ENCODE measurements around the gene SNX15.

Gene SNX15

GRCh38 chr11:65058012-65058411, 30.8 kb downstream of the SNX15 start:
- DNase-seq: no peak

- no peak for DNase-seq
Measured at GRCh38 chr11:65058419-65059054, 31.3 kb downstream of the SNX15 start, which contains the start of gene NAALADL1. Gene NAALADL1, minus strand, starts transcription at chr11:65058553. Its CDS starts 32 bp downstream, at chr11:65058521.

GRCh38 chr11:65059523-65059922, 32.3 kb downstream of the SNX15 start:
- DNase-seq: no peak

DNA sequence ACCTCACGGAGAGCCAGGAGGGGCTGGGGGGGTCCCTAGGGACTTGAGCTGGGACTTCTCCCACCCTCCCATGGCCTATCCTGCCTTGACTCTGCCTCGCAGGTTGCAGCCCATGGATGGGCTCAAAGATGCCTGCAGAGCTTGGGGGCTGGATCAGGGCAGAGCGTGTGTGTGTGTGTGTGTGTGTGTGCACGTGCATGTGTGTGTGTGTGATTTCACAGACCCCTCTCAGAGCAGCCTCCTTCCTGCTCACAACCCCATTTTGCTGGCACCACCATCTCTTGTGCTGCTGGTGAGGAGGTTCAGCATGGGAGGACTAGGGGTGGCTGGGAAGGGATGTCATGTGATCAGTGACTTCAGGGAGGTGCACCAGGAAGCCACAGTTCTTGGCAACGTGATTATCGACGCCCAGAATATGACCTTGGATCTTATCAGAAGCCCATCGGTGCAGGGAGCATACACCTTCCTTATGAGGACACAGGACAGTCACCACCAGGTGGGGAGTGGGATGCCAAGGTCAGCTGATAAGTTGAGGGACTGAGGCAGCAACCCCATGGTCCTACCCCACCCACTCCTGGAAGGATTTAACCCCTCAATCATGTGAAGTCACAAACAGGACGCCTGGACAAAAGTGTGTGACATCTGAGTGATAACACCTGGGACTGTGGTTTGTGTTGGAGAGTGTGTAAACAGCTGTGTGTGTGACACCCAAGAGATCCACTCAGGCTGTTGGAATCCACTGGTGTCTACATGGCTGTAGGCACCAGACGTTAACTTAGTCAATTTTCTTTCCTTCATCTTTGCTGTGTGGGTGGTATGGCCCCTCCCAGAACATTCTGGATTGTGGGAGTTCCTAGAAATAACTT, 33.0 kb downstream of the SNX15 start:
- DNase-seq: peak; percentile 44

DNA sequence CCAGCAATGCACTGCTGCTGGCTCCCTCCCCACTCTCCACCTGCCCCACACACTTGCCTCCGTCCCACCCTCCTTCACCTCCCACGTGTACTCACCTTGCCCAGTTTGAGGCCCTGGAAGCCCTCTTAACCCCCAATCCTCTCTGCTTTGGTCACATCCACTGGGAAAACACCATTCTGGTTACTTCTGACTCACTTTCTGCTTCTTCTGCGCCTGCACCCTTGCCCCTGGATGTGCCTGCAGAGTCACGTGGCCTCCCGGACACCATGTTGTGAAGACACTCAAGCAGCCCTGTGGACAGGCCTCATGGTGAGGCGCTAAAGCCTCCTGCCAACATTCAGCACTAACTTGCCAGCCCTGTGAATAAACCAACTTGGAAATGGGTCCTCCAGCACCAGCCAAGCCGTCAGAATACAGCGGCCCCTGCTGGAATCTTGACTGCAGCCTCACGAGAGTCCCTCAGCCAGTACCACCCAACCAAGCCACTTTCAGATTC, 33.7 kb downstream of the SNX15 start:
- DNase-seq: peak; percentile 37

GRCh38 chr11:65063532-65063931, 36.3 kb downstream of the SNX15 start:
- no peak for DNase-seq

DNA sequence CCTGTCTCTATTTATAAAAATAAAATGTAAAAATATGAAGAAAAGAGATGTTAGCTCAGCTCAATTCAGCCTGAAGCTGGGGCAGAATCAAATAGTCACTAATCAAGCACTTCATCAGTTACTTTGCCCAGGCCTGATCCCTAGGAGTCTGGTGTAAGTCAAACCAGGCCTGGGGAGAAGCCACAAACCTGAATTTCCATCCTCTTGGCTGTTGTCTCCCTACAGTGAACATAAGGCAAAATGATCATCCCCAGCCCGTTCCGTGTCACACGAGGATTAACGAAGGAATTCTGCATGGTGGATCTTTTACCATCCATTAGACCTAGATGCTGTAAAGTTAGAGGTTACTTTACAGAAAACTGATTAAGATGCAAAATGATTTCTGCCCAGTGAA, 37.6 kb downstream of the SNX15 start:
- no peak for DNase-seq

DNA sequence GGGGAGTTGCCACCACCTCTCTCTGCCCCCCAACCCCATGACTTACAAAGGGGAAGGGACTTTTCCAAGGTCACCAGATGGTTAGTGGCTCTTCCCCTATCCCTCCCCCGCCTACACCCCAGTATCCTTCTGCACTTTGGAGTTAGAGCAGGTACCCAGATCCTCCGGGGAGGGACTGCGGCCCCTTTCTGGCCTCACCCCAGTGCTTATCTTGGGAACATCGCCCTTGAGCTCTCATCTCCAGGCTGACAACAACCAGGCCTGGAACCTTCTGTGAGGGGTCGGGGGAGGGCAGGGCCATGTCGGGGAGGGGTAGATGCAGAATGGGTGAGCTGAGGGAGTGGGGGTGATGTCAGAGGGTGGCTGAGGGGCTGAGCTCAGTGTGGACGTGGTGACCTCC, 38.6 kb downstream of the SNX15 start:
- DNase-seq: no peak

GRCh38 chr11:65066315-65066714, 39.1 kb downstream of the SNX15 start:
- DNase-seq: no peak

DNA sequence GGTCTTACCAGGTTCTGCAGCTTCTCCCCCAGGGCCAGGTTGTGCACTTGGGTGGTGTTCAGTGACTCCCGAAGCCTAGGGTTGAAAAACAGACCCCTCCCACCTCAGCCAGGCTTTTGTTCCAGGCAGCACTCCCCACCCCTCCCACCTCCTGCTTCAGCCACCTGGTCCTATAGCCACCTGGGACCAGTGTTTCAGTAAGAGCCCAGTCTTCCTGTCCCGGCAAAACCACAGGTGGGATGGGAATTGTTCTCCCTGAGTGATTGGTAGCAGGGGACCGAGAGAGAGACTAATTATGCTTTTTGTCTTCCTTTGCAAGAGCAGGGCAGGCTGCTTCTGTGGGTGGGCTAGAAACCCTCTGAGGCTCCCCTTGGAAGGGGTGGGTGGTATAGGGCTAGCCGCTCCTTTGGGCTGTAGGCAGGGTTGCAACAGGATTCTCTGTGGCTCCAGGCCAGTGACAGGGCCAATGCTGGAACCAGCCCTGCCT, 39.6 kb downstream of the SNX15 start:
- no peak for DNase-seq

- DNase-seq: no peak
Measured at GRCh38 chr11:65067446-65067845, 40.2 kb downstream of the SNX15 start.

DNA sequence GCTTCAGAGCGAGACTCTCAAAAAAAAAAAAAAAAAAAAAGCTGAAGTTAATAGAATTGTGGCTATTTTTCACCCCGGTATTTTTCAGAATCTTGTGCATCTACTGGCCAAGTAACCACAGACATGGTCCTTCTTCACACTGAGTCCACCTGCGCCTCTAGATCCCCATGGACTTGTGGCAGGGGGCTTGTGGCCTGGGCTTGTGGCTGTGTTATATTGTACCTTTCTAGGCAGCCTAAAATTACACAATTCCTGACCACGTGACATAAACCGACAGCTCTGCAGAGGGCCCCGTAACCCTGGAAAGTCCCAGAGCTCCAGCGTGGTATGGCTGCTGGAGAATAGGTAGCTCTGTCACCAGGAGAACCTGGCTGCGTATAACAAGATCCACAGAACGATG, 42.0 kb downstream of the SNX15 start:
- peak; percentile 52 for DNase-seq

- no peak for DNase-seq
Measured at GRCh38 chr11:65071907-65072630, 44.8 kb downstream of the SNX15 start.

DNA sequence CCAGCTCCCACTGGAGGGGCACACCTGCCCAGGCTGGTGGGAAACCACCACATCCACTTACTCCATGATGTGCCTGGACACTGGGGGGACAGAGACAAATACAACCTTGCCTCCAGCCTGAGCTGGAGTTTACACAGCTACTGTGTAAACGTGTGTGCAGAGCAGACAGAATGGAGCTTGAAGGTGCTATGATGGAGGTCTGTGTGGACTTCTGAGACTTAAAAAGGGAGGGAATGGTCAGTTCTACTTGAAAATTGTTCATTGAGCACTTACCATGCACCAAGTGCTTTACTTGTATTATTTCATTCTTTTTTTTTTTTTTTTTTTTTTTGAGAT, 45.4 kb downstream of the SNX15 start:
- DNase-seq: no peak

- no peak for DNase-seq
Measured at GRCh38 chr11:65077451-65077850, 50.2 kb downstream of the SNX15 start.

DNA sequence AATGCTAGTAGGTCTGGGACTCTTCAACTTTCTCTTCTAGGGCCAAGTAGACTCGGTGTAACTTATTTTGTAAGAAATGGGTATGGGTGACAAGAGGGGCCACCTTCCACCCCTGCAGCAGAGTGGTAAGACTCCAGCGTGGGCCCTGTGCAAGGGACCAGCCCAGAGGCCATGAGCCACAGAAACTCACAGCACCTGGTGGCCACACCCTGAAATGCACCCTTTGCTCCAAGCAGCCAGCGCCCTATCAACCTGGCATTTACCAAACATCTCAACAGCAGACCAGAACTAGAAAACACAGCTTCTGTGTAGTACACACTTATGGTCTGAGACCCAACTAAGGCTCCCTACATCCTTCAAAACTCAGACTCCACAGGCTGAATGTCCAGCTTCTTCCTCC, 50.9 kb downstream of the SNX15 start:
- DNase-seq: peak; percentile 77

- no peak for DNase-seq
Measured at GRCh38 chr11:65078786-65079342, 51.6 kb downstream of the SNX15 start.

GRCh38 chr11:65083134-65083833, 56.0 kb downstream of the SNX15 start:
- DNase-seq: no peak

DNA sequence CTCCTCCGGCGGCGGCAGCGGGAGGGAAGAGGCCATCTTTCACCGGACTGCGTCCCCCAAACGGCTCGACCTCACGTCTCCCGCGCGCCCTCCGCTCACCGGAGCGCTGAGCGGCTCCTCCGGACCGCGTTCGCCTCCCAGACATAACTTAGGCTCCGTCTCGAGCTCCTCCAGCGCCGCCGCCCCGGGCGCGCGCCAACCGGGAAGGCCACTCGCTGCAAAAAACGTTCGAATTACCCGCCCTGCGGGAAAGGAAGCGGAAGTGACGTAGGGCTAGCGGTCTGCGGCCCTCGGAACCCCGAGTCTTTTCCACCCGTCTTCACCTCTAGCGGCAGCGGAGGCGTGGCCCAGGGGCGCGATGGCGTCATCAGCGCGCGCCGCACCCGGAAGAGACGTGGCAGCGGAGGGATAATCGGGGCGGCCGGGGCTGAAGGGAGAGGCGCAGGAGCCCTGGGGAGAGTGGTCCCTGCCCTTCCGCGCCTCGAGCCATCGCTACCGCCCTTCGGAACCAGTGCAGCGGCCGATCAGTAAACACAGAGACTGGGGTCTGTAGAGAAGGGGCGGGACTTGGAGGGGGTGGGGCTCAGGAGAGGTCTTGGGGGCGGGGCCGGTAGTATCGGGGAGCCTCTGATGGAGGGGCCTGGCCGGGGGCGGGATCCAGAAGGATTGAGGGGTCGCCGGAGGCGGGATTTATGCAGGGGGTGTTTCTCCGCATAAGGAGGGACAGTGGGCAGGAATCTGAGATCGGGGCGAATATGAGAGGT, 56.8 kb downstream of the SNX15 start, which contains the start of the genes CDCA5 and ZFPL1:
Gene CDCA5, minus strand, starts transcription at position 207 of the 764 bp plus-strand sequence. Its CDS starts 62 bp downstream, at position 145.
Gene ZFPL1, plus strand, starts transcription at position 389 of the 764 bp plus-strand sequence. CDS start 477 bp downstream, outside the sequence.
- DNase-seq: peak; percentile 98

DNA sequence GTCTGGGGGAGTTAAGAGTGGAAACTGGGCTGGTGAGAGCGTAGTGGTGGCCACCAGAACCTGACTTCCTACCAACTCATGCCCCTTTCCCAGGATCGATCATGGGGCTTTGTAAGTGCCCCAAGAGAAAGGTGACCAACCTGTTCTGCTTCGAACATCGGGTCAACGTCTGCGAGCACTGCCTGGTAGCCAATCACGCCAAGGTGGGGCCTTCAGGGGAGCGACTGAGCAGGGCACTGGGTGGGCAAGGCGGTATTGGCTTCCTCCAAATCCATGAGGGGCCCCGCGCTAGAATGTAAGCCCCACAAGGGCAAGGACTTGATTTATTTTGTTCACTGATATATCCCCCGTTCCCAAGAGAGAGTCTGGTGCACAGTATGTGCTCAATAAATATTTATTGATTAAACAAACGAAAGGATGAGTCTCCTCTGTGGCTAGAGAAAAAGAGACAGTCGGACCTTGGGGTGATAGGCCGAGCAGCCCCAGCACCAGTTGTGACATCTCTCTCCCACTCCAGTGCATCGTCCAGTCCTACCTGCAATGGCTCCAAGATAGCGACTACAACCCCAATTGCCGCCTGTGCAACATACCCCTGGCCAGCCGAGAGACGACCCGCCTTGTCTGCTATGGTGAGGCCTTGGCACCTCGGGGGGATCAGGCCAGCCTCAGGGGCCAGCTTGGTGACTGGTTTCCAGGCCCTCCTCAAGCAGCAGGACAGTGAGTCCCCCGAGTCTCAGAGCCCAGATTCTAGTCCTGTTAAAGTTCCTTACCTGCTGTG, 57.5 kb downstream of the SNX15 start:
- DNase-seq: no peak

DNA sequence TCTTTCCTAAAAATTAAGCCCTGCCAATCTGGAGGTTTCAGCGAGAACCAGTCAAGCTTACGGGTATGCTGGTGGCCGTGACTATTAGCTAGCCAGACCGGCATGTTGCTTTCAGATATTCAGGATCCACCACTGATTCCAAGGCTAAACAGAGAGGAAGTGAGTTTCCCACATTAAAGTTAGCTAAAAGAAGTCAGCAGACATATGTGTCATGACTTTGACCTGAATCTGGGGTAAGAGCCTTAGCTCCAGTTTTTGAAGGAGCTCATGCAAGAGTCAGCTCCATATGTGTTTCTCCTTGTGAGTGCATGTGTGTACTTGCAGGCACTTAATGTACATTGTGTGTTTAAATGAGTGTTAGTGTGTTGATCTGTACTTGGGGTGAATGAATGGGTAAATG, 58.2 kb downstream of the SNX15 start:
- no peak for DNase-seq

Measured in DMS53 (cell line).